Fibroblast of skin of left quadriceps (primary cell): ENCODE measurements around the gene CLTRN.
"Not testable (repeated sequence)": the region's sequence is repeated elsewhere in the genome, so short reads cannot be mapped to it uniquely, and the experiment has no call there.

Source experiments
- DNase-seq, 2 experiments: peaks; one replicate each; pipeline ENCODE4 v3.0.0-alpha.2; 2013; ENCODE audit warnings: low read depth in 2 of 2

CLTRN gene

GRCh38 chrX:15647510-15647909 lies 17.1 kb downstream of the CLTRN start:
- not testable (repeated sequence) for DNase-seq

DNA sequence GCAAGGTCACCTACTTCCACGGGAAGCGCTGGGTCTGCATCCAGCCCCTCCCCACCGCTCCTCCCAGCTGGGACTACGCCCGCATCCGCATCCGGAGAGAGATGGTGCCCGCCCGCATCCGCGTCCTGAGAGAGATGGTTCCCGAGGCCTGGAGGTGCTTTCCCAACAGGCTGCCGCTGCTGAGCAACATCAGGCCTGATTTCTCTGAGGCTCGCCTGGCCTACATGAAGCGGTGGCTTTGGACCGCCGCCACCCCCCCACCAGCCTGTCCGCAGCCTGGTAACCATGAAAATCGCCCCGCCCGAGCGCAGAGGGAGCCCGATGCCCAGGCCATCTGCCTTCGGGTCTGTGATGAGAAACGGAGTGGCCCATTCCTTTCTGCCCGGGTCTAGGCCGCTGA lies 18.1 kb downstream of the CLTRN start:
- no peak for DNase-seq

- DNase-seq, result no peak
These were observed 18.6 kb downstream of the CLTRN start for GRCh38 chrX:15646031-15646430.

GRCh38 chrX:15645266-15645665 lies 19.3 kb downstream of the CLTRN start:
- no peak for DNase-seq

DNA sequence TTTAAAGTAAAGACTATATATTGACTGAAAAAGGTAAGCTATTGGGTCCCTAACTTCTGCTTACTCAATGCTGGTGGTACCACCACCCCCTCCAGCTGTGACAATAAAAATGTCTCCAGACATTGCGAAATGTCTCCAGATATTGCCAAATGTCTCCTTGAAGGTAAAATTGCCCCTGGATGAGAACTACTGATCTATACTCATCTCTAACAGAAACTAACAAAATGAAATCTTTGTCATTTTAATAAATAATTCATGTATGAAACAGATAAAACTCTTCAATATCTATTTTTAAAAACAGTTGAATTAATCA lies 20.1 kb downstream of the CLTRN start:
- DNase-seq, result no peak

DNA sequence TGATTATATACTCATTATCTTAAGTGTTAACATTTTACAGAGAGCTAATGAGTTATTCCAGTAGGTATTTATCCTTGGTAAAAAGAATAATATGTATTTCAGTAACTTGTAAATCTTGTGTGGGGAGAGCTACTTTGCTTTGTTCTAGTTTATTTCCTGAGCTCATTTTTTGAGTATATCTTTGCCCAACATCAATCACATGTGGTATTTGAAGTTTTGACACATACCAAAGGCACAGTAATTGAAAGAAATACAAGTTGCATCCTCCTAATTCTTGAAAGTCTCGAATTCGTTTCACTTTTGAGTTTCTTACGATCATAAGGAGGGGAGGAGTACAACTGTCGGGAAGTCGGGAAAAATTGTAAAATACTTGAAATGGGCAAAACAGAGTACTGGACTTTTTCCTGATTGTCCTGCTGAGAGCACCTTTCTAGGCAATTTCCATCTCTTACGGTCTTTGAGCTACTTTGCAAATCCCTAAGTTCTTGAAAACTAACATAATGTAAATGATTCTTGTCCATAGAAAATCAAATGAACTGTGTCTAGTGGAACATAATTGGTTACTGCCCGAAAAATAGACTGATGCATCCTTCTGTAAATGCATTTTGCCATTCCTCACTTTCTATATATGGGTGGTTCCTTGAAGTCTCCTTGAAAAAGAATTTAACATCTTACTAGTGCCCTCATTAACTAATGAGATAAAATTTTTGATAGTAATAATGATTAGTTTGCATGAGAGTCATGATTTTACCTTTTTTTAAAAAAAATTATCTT lies 20.6 kb downstream of the CLTRN start:
- DNase-seq, result no peak

DNA sequence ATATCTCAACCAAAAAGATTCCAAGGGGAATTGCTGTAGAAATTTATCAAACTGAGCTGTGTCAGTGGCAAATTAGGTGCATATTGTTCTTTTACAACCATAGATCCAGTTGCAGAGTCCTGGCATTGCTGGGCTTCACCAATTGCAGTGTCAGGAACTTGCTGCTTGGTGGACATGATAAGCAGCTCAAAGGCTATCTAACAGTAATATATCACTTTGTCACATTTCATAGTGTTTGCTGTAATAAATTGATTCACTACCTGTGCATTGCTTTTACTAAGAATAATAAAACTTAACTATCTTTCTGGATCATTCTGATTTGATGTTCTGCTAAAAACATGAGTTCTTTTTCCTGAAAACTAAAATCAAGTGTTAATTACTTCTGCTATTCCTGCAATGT lies 33.0 kb downstream of the CLTRN start:
- DNase-seq, result no peak

DNA sequence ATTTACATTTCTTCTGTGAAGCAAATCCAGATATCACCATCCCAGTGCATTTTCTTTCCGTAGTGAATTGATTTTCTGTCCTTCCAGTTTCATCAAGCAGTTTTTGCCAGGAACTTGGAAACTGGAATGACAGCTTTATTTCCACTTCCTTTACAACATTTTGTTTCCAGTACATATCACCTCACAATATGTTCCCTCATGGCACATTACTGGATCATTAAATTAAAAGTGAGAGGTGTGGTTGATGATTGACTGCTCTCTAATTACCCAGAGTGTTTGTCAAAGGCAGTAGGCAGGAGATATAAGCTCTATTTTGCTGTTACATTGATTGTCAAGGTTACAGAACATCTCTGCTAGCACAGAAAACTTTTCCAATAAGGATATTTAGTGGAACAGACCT lies 41.6 kb downstream of the CLTRN start:
- no peak for DNase-seq

GRCh38 chrX:15619053-15619755 lies 45.4 kb downstream of the CLTRN start:
- DNase-seq, result no peak

DNA sequence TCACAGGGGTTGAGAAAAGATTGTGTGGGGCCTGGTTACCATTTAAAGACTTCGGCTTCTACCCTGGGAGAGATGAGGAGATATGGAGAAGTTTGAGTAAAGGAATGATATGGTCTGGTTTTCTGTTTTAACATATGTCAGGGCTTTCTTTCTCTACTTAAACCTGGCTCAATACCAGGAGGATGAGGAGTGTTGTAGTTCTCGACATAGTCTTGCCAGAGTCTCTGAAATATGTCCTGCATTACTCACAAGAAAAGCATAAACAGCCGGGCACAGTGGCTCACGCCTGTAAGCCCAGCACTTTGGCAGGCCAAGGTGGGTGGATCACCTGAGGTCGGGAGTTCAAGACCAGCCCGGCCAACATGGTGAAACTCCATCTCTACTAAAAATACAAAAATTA lies 47.5 kb downstream of the CLTRN start:
- DNase-seq, result no peak

GRCh38 chrX:15616531-15616930 lies 48.1 kb downstream of the CLTRN start:
- DNase-seq, result no peak

DNA sequence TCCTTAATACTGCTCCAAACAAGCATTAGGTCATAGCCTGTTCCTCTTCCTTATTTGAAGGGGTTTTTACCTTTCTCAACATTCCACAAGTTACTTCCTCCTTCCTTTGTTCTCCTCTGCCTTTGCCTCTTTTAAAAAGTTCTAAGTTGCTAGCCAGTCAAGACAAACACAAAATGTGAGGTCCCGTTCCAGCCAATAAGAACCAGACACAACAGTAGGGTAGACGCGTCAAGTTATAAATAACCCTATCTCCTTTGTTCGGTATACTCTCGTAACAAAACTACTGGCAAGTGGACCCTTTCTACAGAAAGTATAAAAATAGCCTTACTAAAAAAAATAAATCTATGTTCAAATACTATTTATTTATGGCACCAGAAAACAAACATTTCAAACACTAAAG lies 57.5 kb downstream of the CLTRN start:
- DNase-seq, result no peak

- DNase-seq, result no peak
These were observed 58.5 kb downstream of the CLTRN start for GRCh38 chrX:15606136-15606535.

GRCh38 chrX:15605226-15605625 lies 59.4 kb downstream of the CLTRN start:
- no peak for DNase-seq

- DNase-seq, result no peak
These were observed 61.8 kb downstream of the CLTRN start for GRCh38 chrX:15602761-15603160.

GRCh38 chrX:15601932-15602331 lies 62.7 kb downstream of the CLTRN start:
- no peak for DNase-seq

DNA sequence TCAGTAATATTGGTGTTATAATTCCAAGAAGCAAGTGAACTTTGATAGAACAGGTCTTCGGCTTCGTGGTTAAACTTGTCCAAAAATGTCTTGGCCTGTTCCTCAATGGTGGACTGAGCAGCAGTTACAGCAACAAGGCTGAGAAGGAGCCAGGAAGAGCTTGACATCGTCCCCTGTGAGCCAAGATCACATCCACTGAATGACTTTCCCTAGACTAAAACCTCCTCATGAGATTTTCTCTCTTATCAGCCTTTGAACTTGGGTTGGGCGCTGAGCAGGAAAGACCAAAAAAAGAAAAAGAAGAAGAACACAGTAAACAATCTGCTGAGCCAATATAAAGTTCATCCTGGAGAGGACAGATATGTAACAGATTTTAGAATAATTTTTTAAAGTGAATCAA lies 63.9 kb downstream of the CLTRN start, which contains the start of gene ACE2:
ACE2 (minus strand) TSS at position 216 of the 400 bp plus-strand sequence; CDS start at position 167, 49 bp downstream.
- no peak for DNase-seq

DNA sequence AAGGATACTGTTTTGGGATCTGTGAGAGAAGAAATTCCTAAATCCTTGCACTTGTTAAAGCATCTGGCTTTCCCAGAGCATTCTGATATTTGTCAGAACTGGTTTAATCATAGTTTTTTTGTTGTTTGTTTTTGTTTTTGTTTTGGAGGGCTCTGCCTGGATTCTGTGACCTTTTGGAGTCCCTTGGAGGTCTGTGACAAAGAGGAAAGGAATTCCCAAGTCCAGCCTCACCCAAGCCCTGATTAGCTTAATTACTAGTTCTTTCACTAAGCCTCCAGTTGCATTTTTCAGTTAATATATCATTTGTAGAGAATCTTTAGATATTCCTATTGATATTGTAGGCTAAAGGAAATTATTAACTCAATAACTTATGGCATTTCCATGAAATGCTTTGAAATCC lies 64.6 kb downstream of the CLTRN start:
- no peak for DNase-seq

DNA sequence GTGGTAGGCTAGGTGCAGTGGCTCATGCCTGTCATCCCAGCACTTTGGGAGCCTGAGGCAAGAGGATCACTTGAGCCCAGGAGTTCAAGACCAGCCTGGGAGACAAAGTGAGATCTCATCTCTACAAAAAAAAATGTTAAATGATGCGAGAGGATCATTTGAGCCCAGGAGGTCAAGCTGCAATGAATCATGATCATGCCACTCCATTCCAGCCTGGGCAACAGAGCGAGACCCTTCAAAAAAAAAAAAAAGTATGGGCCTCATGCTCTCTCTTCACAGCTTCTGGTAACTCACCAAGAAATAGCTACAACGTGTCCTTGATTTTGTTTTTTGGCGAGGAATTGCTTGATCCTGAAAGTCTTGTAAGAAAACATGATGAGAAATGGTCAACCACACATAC lies 65.1 kb downstream of the CLTRN start:
- DNase-seq, result no peak

GRCh38 chrX:15598026-15598425 lies 66.6 kb downstream of the CLTRN start:
- DNase-seq, result no peak

DNA sequence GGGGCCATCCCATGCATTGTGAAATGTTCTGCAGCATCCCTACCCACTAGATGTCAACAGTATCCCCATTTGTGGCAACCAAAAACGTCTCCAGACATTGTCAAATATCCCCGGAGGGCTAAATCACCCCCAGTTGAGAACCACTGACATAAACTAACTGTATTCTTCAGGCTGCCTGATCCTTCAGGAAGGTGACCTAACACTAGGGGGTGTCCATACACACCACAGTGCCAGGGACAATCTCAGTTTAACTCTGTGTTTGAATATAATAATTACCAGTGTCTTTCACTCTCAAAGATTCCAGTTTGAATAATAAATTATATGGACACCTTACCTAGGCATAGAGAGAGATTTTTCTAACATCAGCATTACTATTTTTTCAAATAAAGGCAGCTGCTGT lies 70.2 kb downstream of the CLTRN start:
- DNase-seq, result no peak

GRCh38 chrX:15579778-15580747 lies 84.5 kb downstream of the CLTRN start:
- DNase-seq, result no peak
